ENCODE data around the gene ZBTB3. TPM values are rescaled to one million over a fixed set of nuclear protein-coding genes. Genes with fewer than 3 reads are reported as not detected.
A peak's percentile ranks its signal among the peaks of the same experiment; 100 is the strongest.
"Not testable (repeated sequence)": the region's sequence is repeated elsewhere in the genome, so short reads cannot be mapped to it uniquely, and the experiment has no call there.

The ZBTB3 gene
- total RNA-seq, 1 donor from 2014 or later, result 16.8 TPM

DNA sequence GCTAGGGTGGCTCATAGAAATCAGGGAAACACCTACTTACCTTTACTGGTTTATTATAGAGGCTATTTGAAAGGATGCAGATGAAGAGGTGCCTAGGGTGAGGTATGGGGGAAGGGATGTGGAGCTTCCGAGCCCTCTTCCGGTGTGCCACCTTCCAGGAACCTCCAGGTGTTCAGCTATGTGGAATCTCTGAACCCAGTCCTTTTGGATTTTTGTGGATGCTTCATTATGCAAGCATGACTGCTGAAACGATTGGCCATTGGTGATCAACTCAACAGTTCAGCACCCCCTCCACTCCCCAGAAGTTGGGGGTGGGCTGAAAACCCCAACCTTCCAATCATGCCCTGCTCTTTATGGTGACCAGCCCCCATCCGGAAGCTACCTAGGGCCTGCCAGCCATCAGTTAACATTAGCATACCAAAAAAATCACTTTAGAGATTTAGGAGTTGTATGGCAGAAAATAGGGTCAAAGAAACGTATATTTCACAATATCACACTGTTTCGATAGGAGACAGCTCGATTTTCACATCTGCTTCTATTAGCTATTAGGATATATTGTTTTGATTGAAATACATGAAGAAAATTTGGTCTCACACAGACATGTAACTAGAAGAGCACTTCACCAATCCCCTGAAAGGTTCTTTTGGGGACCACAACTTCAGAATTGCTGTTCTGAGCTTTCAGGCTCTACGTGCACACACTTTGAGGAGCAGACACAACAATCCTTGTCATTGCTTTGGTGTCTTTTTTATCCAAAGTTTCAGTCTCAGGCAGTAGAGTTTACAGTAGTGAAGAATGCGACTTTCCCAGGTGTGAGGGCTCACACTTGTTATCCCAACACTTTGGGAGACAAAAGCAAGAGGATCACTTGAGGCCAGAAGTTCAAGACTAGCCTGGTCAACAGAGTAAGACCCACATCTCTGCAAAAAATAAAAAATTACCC lies 4.2 kb upstream of the ZBTB3 start:
- H3K4me3 ChIP-seq (ENCODE audit: low read depth, low read length), result no peak overlapping the region
- TF ChIP-seq, protein P1, sequence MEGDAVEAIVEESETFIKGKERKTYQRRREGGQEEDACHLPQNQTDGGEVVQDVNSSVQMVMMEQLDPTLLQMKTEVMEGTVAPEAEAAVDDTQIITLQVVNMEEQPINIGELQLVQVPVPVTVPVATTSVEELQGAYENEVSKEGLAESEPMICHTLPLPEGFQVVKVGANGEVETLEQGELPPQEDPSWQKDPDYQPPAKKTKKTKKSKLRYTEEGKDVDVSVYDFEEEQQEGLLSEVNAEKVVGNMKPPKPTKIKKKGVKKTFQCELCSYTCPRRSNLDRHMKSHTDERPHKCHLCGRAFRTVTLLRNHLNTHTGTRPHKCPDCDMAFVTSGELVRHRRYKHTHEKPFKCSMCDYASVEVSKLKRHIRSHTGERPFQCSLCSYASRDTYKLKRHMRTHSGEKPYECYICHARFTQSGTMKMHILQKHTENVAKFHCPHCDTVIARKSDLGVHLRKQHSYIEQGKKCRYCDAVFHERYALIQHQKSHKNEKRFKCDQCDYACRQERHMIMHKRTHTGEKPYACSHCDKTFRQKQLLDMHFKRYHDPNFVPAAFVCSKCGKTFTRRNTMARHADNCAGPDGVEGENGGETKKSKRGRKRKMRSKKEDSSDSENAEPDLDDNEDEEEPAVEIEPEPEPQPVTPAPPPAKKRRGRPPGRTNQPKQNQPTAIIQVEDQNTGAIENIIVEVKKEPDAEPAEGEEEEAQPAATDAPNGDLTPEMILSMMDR (conservative IDR thresholded peaks at IDR 0.05; ENCODE audit: low read depth, low read length), result no peak

DNA sequence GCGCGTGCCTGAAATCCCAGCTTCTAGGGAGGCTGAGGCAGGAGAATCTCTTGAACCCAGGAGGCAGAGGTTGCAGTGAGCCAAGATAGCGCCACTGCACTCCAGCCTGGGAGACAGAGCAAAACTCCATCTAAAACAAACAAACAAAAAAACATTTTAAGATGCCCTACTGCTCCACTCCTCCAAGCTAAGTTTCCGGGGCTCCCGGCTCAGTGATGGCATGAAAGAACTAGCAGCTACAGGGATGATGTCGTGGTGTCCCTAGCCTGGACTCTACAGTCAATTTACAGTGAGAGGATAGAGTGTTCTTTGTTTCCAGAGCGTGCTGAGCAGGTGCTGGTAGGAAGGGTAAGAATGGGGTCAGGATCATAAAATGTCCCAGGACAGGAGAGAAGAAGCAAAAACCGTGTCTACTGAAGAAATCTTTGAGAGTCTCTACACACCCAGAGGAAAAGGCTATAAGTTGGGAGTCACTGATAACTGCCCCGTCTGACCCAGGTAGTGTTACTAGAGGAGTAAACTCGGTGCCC lies 1.2 kb upstream of the ZBTB3 start:
- TF ChIP-seq, protein P1 (conservative IDR thresholded peaks at IDR 0.05; ENCODE audit: low read depth, low read length), result no peak
- DNase-seq (ENCODE audit: low read depth), result no peak
- no peak overlapping the region for H3K4me3 ChIP-seq (ENCODE audit: low read depth, low read length)

More for the DNA sequence above, 4.2 kb upstream of the ZBTB3 start:
- no peak for DNase-seq (ENCODE audit: low read depth)

DNA sequence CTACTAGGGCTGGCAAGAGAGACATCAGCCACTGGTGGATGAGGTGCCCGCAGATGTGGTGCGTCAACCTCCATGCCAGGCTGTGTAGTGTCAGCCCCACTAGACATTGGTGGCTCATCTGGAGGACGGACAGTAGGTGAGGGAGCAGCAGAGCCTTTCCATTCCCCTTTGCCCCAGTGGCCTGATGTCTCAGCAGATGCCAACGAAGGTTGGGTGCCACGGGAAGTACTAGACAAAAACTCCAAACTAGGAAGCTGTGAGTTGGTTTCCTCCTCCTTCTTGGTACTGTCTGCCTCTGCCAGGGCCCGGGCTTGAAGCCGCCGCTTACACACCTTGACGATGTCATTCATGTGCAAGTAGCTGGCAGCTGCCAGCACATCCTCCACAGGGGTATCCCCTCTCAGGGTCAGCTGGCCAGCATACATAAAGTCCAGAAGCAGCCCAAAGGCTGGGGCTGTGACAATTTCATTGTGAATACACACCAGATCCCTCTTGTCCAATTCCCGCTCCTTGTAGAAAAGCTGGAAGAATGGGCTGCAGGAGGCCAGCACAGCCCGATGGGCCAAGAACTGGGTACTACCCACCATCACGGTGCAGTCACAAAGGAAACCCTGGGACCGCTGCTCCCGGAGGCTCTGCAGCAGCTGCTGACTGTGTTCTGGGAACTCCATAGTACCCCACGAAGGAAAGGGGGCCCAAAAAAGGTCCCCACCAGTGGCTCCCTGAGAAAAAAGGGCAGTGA lies 795 bp downstream of the ZBTB3 start:
- peak overlapping the region; percentile 75 for H3K4me3 ChIP-seq (ENCODE audit: low read depth, low read length)
- DNase-seq (ENCODE audit: low read depth), result no peak
- TF ChIP-seq, protein P1 (conservative IDR thresholded peaks at IDR 0.05; ENCODE audit: low read depth, low read length), result no peak

DNA sequence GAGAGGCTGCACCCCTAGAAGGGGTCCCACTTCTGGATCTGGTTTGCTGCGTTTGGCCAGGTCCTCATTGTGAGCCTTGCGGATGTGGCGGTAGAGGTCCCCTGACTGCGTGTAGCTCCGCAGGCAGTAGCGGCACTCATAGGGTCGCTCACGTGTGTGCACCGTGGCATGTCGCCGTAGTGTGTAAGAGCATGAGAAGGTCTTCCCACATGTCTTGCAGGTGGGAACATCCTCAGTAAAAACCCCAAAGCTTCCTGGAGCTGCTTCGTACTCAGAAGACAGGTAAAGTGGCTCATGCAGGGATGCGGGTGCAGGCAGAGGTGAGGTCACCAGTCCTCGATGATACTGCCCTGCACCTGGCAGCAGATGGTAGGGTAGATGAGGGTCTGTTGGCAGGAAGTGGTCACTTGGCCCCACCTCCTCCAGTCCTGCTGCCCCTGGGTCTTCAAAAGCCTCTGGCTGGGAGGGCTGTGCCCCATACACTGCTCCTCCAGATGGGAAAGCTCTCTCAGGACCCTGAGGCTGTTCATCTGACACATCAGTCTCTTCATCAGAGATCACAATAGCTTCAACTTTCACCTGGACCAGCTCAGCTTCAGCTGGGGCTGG lies 1.7 kb downstream of the ZBTB3 start:
- TF ChIP-seq, protein P1 (conservative IDR thresholded peaks at IDR 0.05; ENCODE audit: low read depth, low read length), result no peak
- no peak for DNase-seq (ENCODE audit: low read depth)
- H3K4me3 ChIP-seq (ENCODE audit: low read depth, low read length), result no peak overlapping the region

DNA sequence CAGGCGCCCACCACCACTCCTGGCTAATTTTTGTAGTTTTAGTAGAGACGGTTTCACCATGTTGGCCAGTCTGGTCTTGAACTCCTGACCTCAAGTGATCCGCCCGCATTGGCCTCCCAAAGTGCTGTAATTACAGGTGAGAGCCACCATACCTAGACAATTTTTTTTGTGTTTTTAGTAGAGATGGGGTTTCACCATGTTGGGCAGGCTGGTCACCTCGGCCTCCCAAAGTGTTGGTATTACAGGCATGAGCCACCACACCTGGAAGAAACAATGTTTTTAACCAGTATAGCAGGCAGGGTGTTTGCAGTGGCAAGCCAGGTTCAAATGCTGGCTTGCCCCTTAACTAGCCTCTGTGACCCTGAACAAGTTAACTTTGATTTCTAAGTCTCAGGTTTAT lies 4.0 kb downstream of the ZBTB3 start:
- not testable (repeated sequence) for DNase-seq (ENCODE audit: low read depth); H3K4me3 ChIP-seq (ENCODE audit: low read depth, low read length)

DNA sequence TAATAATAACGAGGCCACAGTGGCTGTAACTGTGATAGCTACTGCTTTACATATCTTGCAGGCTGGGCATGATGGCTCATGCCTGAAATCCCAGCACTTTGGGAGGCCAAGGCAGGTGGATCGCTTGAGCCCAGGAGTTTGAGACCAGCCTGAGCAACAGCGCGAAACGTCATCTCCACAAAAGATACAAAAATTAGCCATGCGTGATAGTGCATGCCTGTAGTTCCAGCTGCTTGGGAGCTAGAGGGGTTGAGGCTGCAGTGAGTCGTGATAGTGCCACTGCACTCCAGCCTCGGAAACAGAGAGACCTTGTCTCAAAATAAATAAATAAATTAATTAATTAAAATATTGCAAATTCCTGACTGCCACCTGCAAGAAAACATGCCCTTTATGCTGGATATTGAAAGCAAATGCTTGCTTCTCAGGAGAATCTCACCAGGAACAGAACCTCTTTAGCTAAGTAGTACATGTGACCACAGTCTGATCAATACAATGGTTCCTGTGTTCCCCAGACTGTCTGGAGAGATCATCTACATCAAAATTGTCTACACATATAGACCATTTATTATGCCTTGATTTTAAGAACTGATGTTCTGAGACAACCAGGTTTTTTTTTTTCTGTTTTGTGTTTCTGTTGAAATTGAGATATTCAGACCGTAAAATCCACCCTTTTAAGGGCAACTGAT lies 6.3 kb downstream of the ZBTB3 start:
- no peak for DNase-seq (ENCODE audit: low read depth)
- no peak overlapping the region for H3K4me3 ChIP-seq (ENCODE audit: low read depth, low read length)
- TF ChIP-seq, protein P1 (conservative IDR thresholded peaks at IDR 0.05; ENCODE audit: low read depth, low read length), result no peak

All from epithelial cell of proximal tubule (primary cell).